OCI-LY7 (cell line): Measurements from ENCODE around the gene CRIM1.

Experiments
- CTCF ChIP-seq: fragments of 200-600 bp; sonication (generic); conservative IDR thresholded peaks from 2 replicates; pipeline ENCODE4 v1.5.1; 2014; ENCODE audit warnings: mild to moderate bottlenecking, antibody characterized with exemption, low read length, moderate library complexity, mixed read lengths
- EZH2phosphoT487 ChIP-seq: fragments of 200-600 bp; sonication (generic); IDR thresholded peaks from 2 replicates; pipeline ENCODE4 v1.6.1; 2018; ENCODE audit warnings: low read depth, borderline replicate concordance, mild to moderate bottlenecking, mixed run types, antibody characterized with exemption, low read length, moderate library complexity, mixed read lengths

- TF ChIP-seq CTCF (no peak), EZH2phosphoT487 (no peak)
Measured at GRCh38 chr2:36455011-36455410, 99.4 kb downstream of the CRIM1 start.
